NB4 (cell line): Measurements from ENCODE around the gene RAB41.

Experiments used
- CTCF ChIP-seq: IDR thresholded peaks from one replicate; pipeline ENCODE4 v1.5.1; 2012; ENCODE audit warnings: low read depth, low read length
- MAX ChIP-seq: IDR thresholded peaks from 2 replicates; pipeline ENCODE4 v1.6.1; 2011; ENCODE audit warnings: low read depth, low read length
- POLR2A ChIP-seq: IDR thresholded peaks from 2 replicates; pipeline ENCODE4 v1.6.1; 2011; ENCODE audit warnings: mild to moderate bottlenecking; ENCODE audit not compliant: insufficient read length; ENCODE audit errors: extremely low read depth

GRCh38 chrX:70279081-70279480, 2.9 kb upstream of the RAB41 start:
- TF ChIP-seq POLR2A (no peak), CTCF (no peak), MAX (no peak)
